Measurements from ENCODE around the gene APOH. TPM values are rescaled to one million over a fixed set of nuclear protein-coding genes. Genes with fewer than 3 reads are reported as not detected.

The APOH gene
- total and polyA plus RNA-seq, 2 of the 8 experiments (the other 6 are each of a cell fraction or from before 2014, with no cell fraction given) = not detected

GRCh38 chr17:66172144-66172543, 57.1 kb downstream of the APOH start:
- WGBS, 2 experiments (ENCODE audit: extremely low coverage in 1 of 2, insufficient coverage in 1 of 2, insufficient read length in 1 of 2, insufficient replicate concordance in 2 of 2, low coverage in 1 of 2, low lambda C conversion rate in 2 of 2, missing lambda C conversion rate in 1 of 2) = 93% methylated on average over 5 of the region's 5 CpGs; no CpG with 5 or more reads in 1 of the 2 experiments

More at GRCh38 chr17:66172144-66172543, 57.1 kb downstream of the APOH start:
- H2AK5ac ChIP-seq (ENCODE audit: low read depth, low read length) = no peak overlapping the region
- no peak overlapping the region for H4K5ac ChIP-seq (ENCODE audit: insufficient read length, low read depth, low read length)
- no peak for TF ChIP-seq RBBP5 (IDR thresholded peaks at IDR 0.05; ENCODE audit: borderline replicate concordance, low read depth, low read length)
- no peak overlapping the region for H4K8ac ChIP-seq (ENCODE audit: extremely low read depth, insufficient read depth, low read length)
- H3K14ac ChIP-seq (ENCODE audit: insufficient read length) = no peak overlapping the region
- H2BK12ac ChIP-seq (ENCODE audit: low read depth, low read length) = no peak overlapping the region
- no peaks in the 10 kb centered on the region for H3K79me2 ChIP-seq (ENCODE audit: control insufficient read depth in 1 of 2, insufficient read depth in 2 of 2, low read length in 2 of 2)
- no peak overlapping the region for H3K4me2 ChIP-seq (ENCODE audit: insufficient read depth in 1 of 2, low read depth in 2 of 2, low read length in 2 of 2)
- no peak overlapping the region for H2BK20ac ChIP-seq (ENCODE audit: low read length)
- POLR2A ChIA-PET (ENCODE audit: partially characterized antibody) = no interaction called here
- CTCF ChIA-PET (ENCODE audit: partially characterized antibody) = no interaction called here
- no peak overlapping the region for H3K4me3 ChIP-seq (ENCODE audit: extremely low read depth in 1 of 4, insufficient read depth in 2 of 4, low read depth in 3 of 4, low read length in 4 of 4)
- no peaks in the 10 kb centered on the region for H3K9me3 ChIP-seq (ENCODE audit: insufficient read depth in 2 of 2, low read depth in 1 of 2, low read length in 1 of 2)
- no peaks in the 10 kb centered on the region for H3K23me2 ChIP-seq (ENCODE audit: low read depth, low read length)
- no peak overlapping the region for H4K91ac ChIP-seq (replicated peaks; ENCODE audit: insufficient read length, low read length)
- no peak overlapping the region for H2BK5ac ChIP-seq (ENCODE audit: low read depth, low read length)
- H2BK120ac ChIP-seq (replicated peaks; ENCODE audit: low read depth, low read length) = no peak overlapping the region
- H4K20me1 ChIP-seq (replicated peaks in 1 of 2; ENCODE audit: control insufficient read depth in 1 of 2, insufficient read depth in 2 of 2, low read length in 2 of 2) = no peaks in the 10 kb centered on the region
- no peak for DNase-seq (ENCODE audit: low read depth in 1 of 2, low spot score in 2 of 2)
- H3K18ac ChIP-seq (ENCODE audit: extremely low read depth, low read length) = no peak overlapping the region
- H3K27ac ChIP-seq (ENCODE audit: low read depth, low read length) = no peak overlapping the region
- H3K9ac ChIP-seq (replicated peaks in 1 of 4; ENCODE audit: extremely low read depth in 1 of 4, low read depth in 3 of 4, low read length in 3 of 4) = no peak overlapping the region
- no peaks in the 10 kb centered on the region for H3K27me3 ChIP-seq (replicated peaks in 1 of 4; ENCODE audit: control insufficient read depth in 3 of 4, extremely low read depth in 1 of 4, insufficient read depth in 3 of 4, low read length in 3 of 4)
- no peak overlapping the region for H2BK15ac ChIP-seq (ENCODE audit: low read length)
- no peak overlapping the region for H3K23ac ChIP-seq (ENCODE audit: insufficient read length)
- H3K4me1 ChIP-seq (replicated peaks in 1 of 4; ENCODE audit: control insufficient read depth in 3 of 4, insufficient read depth in 4 of 4, low read length in 3 of 4) = no peaks in the 10 kb centered on the region
- H3K56ac ChIP-seq (replicated peaks; ENCODE audit: insufficient read length, low read depth, low read length) = no peak overlapping the region
- H3K36me3 ChIP-seq (ENCODE audit: control insufficient read depth in 2 of 4, insufficient read depth in 4 of 4, low read length in 3 of 4) = no peaks in the 10 kb centered on the region
- FAIRE-seq = no peak
- no peak overlapping the region for H3K4ac ChIP-seq (replicated peaks; ENCODE audit: insufficient read length, low read depth, low read length)
- no peak overlapping the region for H2AFZ ChIP-seq (ENCODE audit: low read length)
- H3K79me1 ChIP-seq (ENCODE audit: low read depth, low read length) = no peaks in the 10 kb centered on the region

Data from H1 (cell line).